Tibial nerve (tissue), 4 donors: ENCODE results near the gene IQUB. TPM values are rescaled to one million over a fixed set of nuclear protein-coding genes. Genes with fewer than 3 reads are reported as not detected.

ENCODE experiments used
- DNase-seq, 2 donors: peaks; one replicate each; pipeline ENCODE4 v3.0.0-alpha.2; 2019; ENCODE audit warnings: low spot score in 2 of 2
- H3K27ac ChIP-seq, 4 donors: fragments of 200-600 bp; sonication (generic) in 3 of 4; one replicate each; pipeline ENCODE4 v1.5.1; 2017 to 2019; ENCODE audit warnings: mild to moderate bottlenecking in 1 of 4
- H3K27me3 ChIP-seq, 2 donors: fragments of 200-600 bp; sonication (generic) in 1 of 2; one replicate each; pipeline versions ENCODE4 v1.5.1 to v1.6.0; 2017 to 2019
- H3K36me3 ChIP-seq, 3 donors: fragments of 200-600 bp; sonication (generic); one replicate each; pipeline ENCODE4 v1.5.1; 2018 to 2019
- H3K4me1 ChIP-seq, 4 donors: fragments of 200-600 bp; sonication (generic) in 3 of 4; one replicate each; pipeline ENCODE4 v1.5.1; 2017 to 2019
- H3K4me3 ChIP-seq, 4 donors: fragments of 200-600 bp; sonication (generic) in 3 of 4; one replicate each; pipeline ENCODE4 v1.5.1; 2017 to 2019; ENCODE audit warnings: mild to moderate bottlenecking in 1 of 4, moderate library complexity in 1 of 4
- H3K9me3 ChIP-seq, 4 donors: fragments of 200-600 bp; sonication (generic) in 3 of 4; one replicate each; pipeline ENCODE4 v1.5.1; 2017 to 2019
- CTCF ChIP-seq, 5 experiments: fragments of 200-600 bp in 3 of 5; fragments of 450-650 bp in 2 of 5; sonication (generic) in 3 of 5; IDR thresholded peaks; one replicate each; pipeline ENCODE4 v1.5.1; 2016 to 2019; ENCODE audit warnings: antibody characterized with exemption in 5 of 5, mild to moderate bottlenecking in 3 of 5, moderate library complexity in 2 of 5
- EP300 ChIP-seq, 2 donors: sonication (generic); formaldehyde crosslinking; IDR thresholded peaks; one replicate each; pipeline ENCODE4 v1.6.1; 2017; ENCODE audit warnings: antibody characterized with exemption in 2 of 2, mild to moderate bottlenecking in 1 of 2
- POLR2A ChIP-seq, 2 donors: fragments of 450-650 bp; IDR thresholded peaks; one replicate each; pipeline ENCODE4 v1.6.1; 2017; ENCODE audit warnings: antibody characterized with exemption in 2 of 2, mild to moderate bottlenecking in 2 of 2, moderate library complexity in 2 of 2
- WGBS, 2 donors: methylation state at CpG; one replicate each; pipeline ENCODE4 v1.1.5; 2018; 5-methylcytosine and 5-hydroxymethylcytosine counted together
- total RNA-seq, 4 donors: library from RNA; depleted of rRNA; stranded (reverse); fragments of >200 nt; gene quantifications; one replicate each; pipeline ENCODE4 v1.1.0, GENCODE V29; 2016

Gene IQUB
- total RNA-seq, 4 donors from 2014 or later, result 1.8 to 5.4 (median 2.8) TPM

DNA sequence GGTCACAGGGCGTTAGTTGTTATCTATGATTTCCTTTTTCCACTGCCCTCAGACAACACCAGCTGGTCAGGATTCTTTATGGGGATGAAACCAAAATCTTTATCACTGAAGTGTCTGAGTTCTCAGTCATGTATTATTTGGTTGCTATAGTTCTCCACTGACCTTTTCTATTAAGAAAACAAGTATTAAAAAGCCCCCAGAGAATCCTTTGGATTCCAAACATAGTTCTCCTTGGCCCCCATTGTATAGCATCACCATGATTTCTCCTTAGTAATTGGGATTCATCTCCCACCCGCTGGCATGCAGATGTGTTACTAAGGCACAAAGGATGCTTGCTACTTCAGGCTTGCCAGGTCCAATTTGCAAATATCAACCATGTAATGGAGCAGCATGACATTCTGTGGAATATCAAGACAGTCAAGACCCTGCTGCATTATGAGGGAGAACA is 94.3 kb downstream of the IQUB start:
- Histone ChIP-seq H3K36me3 (no peaks in the 10 kb centered on the region), H3K27me3 (no peaks in the 10 kb centered on the region), H3K4me3 (no peak overlapping the region), H3K4me1 (no peaks in the 10 kb centered on the region), H3K27ac (no peak overlapping the region), H3K9me3 (peaks cover 0 to 9% (median 0%) of the 10 kb centered on the region in 4 donors)
- 30 to 35% methylated on average over 2 of the region's 2 CpGs for WGBS, 2 donors
- TF ChIP-seq CTCF (IDR thresholded peaks at IDR 0.05) (no peak), EP300 (IDR thresholded peaks at IDR 0.05) (no peak), POLR2A (IDR thresholded peaks at IDR 0.05) (no peak)
- no peak for DNase-seq

- no peaks in the 10 kb centered on the region for H3K4me1 ChIP-seq
- H3K27me3 ChIP-seq, result no peaks in the 10 kb centered on the region
- H3K4me3 ChIP-seq, result no peak overlapping the region
- TF ChIP-seq EP300 (IDR thresholded peaks at IDR 0.05) (no peak), CTCF (IDR thresholded peaks at IDR 0.05) (no peak), POLR2A (IDR thresholded peaks at IDR 0.05) (no peak)
- no peak for DNase-seq
- 58 to 83% methylated on average over 1 of the region's 1 CpG for WGBS, 2 donors
- no peak overlapping the region for H3K27ac ChIP-seq
- H3K36me3 ChIP-seq, result no peaks in the 10 kb centered on the region
- peaks cover 0 to 2% (median 0%) of the 10 kb centered on the region in 4 donors for H3K9me3 ChIP-seq
Observed at GRCh38 chr7:123439191-123439590, 95.2 kb downstream of the IQUB start.

DNA sequence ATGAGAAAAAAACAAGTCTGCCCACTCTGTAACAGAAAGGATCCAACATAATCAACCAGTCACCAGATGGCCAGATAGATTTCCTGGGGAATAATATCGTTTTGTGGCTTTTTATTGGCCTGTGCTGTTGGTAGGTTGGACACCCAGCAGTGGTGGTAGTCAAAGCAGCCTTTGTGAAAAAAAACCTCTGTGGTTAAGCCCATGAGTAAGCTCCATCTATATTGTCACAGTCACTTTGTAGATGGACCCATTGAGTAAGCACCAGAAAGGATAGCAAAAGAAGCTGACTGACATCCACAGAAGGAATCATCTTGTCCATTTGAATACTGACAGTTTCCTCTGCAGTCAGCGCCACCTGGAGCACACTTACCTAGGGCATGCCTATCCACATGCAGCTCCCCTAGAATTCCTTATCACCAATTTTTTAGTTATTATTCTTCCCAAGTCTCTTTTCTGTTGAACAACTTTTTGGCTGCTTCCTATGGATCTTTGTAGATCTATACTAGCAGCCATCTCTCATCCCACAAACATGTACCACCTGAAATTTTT is 96.9 kb downstream of the IQUB start:
- H3K4me3 ChIP-seq, result no peak overlapping the region
- H3K27ac ChIP-seq, result no peak overlapping the region
- 65 to 70% methylated on average over 2 of the region's 2 CpGs for WGBS, 2 donors

GRCh38 chr7:123435080-123435700 is 99.2 kb downstream of the IQUB start:
- 68 to 78% methylated on average over 4 of the region's 4 CpGs for WGBS, 2 donors

More for the DNA sequence above, 96.9 kb downstream of the IQUB start:
- Histone ChIP-seq H3K36me3 (no peaks in the 10 kb centered on the region), H3K9me3 (no peaks in the 10 kb centered on the region), H3K27me3 (no peaks in the 10 kb centered on the region), H3K4me1 (no peaks in the 10 kb centered on the region)
- DNase-seq, result no peak
- TF ChIP-seq CTCF (IDR thresholded peaks at IDR 0.05), result no peak
- TF ChIP-seq EP300 (IDR thresholded peaks at IDR 0.05), result no peak
- TF ChIP-seq POLR2A (IDR thresholded peaks at IDR 0.05), result no peak

More at GRCh38 chr7:123435080-123435700, 99.2 kb downstream of the IQUB start:
- no peaks in the 10 kb centered on the region for H3K9me3 ChIP-seq
- no peak for TF ChIP-seq CTCF (IDR thresholded peaks at IDR 0.05)
- TF ChIP-seq EP300 (IDR thresholded peaks at IDR 0.05), result no peak
- TF ChIP-seq POLR2A (IDR thresholded peaks at IDR 0.05), result no peak
- DNase-seq, result no peak
- H3K27me3 ChIP-seq, result no peaks in the 10 kb centered on the region
- H3K27ac ChIP-seq, result no peak overlapping the region
- no peak overlapping the region for H3K4me3 ChIP-seq
- no peaks in the 10 kb centered on the region for H3K4me1 ChIP-seq
- no peaks in the 10 kb centered on the region for H3K36me3 ChIP-seq
